Astrocyte of the cerebellum (primary cell): ENCODE results near the gene OR52W1.

Experiments
- DNase-seq: peaks from one replicate; pipeline ENCODE4 v3.0.0-alpha.2; 2011; ENCODE audit warnings: low read depth
- H3K4me3 ChIP-seq: 2 replicates; pipeline ENCODE4 v1.5.1; 2011; ENCODE audit warnings: mild to moderate bottlenecking, low read depth, low read length, moderate library complexity
- CTCF ChIP-seq: IDR thresholded peaks from 2 replicates; pipeline ENCODE4 v1.5.1; 2012; ENCODE audit warnings: low read length, low read depth, moderate library complexity, mild to moderate bottlenecking; ENCODE audit errors: missing control alignments
- in situ Hi-C: cut with HindIII; loops from 2 replicates; pipeline ENCODE4 v1.10.0; 2017; ENCODE audit warnings: low sequenced_read_pairs

Gene OR52W1, protein sequence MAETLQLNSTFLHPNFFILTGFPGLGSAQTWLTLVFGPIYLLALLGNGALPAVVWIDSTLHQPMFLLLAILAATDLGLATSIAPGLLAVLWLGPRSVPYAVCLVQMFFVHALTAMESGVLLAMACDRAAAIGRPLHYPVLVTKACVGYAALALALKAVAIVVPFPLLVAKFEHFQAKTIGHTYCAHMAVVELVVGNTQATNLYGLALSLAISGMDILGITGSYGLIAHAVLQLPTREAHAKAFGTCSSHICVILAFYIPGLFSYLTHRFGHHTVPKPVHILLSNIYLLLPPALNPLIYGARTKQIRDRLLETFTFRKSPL

GRCh38 chr11:6199174-6199810, at the start of gene OR52W1:
Gene OR52W1, plus strand, starts transcription at chr11:6199224. Its CDS starts 0 bp downstream, at chr11:6199224.
- in situ Hi-C loops: no loop called here
- DNase-seq: no peak
- no peak within 1 kb of the TSS for H3K4me3 ChIP-seq
- TF ChIP-seq CTCF: no peak

DNA sequence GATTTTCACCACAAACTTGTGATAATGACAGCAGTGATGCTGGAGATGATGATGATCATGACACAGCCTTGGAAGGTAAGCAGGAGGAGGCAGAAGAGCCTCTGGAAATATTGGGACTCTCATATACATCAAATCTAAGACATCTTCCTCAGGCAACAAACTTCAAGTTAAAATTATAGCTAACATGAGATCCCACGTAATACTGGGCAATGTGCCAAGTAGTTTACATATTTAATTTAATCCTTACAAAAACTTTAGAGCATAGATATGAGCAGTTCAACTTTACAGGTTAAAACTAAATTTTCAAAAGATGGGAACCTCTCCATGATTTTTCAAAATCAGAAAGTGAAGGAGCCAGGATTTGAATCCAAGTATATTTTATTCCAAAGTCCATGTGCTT, 47.9 kb upstream of the OR52W1 start:
- no peak overlapping the region for H3K4me3 ChIP-seq
- no peak for DNase-seq
- in situ Hi-C loops: no loop called here
- no peak for TF ChIP-seq CTCF

GRCh38 chr11:6152126-6152525, 46.9 kb upstream of the OR52W1 start:
- no peak for DNase-seq
- no peak overlapping the region for H3K4me3 ChIP-seq
- in situ Hi-C loops: no loop called here
- TF ChIP-seq CTCF: no peak

GRCh38 chr11:6156628-6157359, 42.2 kb upstream of the OR52W1 start:
- H3K4me3 ChIP-seq: no peak overlapping the region
- no peak for DNase-seq
- in situ Hi-C loops: no loop called here
- no peak for TF ChIP-seq CTCF

GRCh38 chr11:6170226-6170625, 28.8 kb upstream of the OR52W1 start, which contains the start of gene OR52B2:
Gene OR52B2, minus strand, starts transcription at chr11:6170326. Its CDS starts 0 bp downstream, at chr11:6170326.
- DNase-seq: no peak
- in situ Hi-C loops: no loop called here
- H3K4me3 ChIP-seq: no peak within 1 kb of the TSS
- TF ChIP-seq CTCF: no peak

- no peak for DNase-seq
- in situ Hi-C loops: no loop called here
- TF ChIP-seq CTCF: no peak
- no peak overlapping the region for H3K4me3 ChIP-seq
Measured at GRCh38 chr11:6175440-6175839, 23.6 kb upstream of the OR52W1 start.
